ENCODE data around the gene MTG1. TPM values are rescaled to one million over a fixed set of nuclear protein-coding genes. Genes with fewer than 3 reads are reported as not detected.
A peak's percentile ranks its signal among the peaks of the same experiment; 100 is the strongest.
"Not testable (repeated sequence)": the region's sequence is repeated elsewhere in the genome, so short reads cannot be mapped to it uniquely, and the experiment has no call there.

MTG1 gene
- total RNA-seq, 2 donors from 2014 or later: 18.8 to 23.2 TPM

DNA sequence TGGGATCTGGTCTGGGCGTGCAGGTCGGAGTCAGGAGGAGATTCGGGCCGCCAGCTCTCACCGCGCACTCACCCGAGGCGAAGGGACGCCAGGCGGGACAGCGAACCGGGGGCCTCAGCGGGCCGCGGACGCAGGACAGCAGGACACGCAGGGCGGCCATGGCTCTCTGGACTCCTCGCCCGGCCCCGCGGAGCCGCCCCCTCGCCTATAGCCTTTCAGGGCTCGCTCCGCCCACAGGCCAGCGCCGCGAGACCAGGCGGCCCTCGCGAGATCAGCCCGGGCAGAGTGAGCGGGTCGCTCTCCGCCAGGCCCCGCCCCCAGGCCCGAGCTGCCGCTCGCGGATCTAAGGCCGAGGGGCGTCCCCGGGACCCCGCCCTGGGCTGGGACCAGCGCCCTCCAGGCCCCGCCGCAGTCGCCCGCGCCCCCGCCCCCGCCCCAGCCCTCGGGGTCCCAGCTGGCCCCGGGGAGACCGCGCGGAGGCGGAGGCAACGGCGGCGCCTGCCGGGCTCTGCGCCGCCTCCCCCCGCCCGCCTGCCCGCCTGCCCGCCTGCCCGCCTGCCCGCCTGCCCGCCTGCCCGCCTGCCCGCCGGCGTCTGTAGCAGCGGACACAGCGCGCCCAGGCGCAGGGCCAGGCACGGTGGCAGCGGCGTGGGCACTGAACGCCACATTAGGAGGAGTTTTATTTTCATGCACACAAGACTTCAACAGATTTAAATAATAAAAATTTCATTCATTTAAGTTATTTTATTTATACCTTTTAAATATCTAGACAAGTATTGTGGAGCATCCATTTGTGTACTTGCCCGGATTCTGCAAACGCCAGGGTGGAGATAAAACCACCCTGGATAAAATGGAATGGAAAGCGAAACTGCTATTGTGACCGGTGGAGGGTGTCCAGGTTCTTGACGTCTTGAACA lies 20.5 kb upstream of the MTG1 start, which contains the start of gene ECHS1:
Gene ECHS1 (minus strand): TSS at position 181 of the 917 bp plus-strand sequence. CDS start 21 bp downstream, at position 160.
- ATAC-seq (peak; percentile 98), DNase-seq (peak; percentile 97)
- intact Hi-C loops (cut with DNase I): no loop called here

- ATAC-seq (no peak), DNase-seq (no peak)
- intact Hi-C loops (cut with DNase I): no loop called here
Observed at GRCh38 chr10:133375357-133376115, 18.4 kb upstream of the MTG1 start.

DNA sequence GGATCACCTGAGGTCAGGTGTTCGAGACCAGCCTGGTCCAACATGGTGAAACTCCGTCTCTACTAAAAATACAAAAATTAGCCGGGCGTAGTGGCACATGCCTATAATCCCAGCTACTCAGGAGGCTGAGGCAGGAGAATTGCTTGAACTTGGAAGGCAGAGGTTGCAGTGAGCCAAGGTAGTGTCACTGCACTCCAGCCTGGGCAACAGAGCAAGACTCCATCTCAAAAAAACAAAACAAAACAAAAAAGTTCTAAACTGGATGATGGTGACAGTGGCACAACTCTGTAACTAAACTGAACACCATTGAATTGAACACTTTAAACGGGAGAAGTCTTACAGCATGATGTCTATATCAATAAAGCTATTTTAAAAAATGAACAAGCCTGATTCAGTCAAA lies 17.8 kb upstream of the MTG1 start:
- intact Hi-C loops (cut with DNase I); DNase-seq: not testable (repeated sequence)

GRCh38 chr10:133377025-133377817 lies 16.7 kb upstream of the MTG1 start:
- ATAC-seq (no peak), DNase-seq (no peak)
- intact Hi-C loops (cut with DNase I): no loop called here

More for the DNA sequence above, 17.8 kb upstream of the MTG1 start:
- not testable (repeated sequence) for ATAC-seq

GRCh38 chr10:133377818-133378250 lies 16.1 kb upstream of the MTG1 start:
- DNase-seq (no peak), ATAC-seq (peak; percentile 1 to 2)
- intact Hi-C loops (cut with DNase I): no loop called here

DNA sequence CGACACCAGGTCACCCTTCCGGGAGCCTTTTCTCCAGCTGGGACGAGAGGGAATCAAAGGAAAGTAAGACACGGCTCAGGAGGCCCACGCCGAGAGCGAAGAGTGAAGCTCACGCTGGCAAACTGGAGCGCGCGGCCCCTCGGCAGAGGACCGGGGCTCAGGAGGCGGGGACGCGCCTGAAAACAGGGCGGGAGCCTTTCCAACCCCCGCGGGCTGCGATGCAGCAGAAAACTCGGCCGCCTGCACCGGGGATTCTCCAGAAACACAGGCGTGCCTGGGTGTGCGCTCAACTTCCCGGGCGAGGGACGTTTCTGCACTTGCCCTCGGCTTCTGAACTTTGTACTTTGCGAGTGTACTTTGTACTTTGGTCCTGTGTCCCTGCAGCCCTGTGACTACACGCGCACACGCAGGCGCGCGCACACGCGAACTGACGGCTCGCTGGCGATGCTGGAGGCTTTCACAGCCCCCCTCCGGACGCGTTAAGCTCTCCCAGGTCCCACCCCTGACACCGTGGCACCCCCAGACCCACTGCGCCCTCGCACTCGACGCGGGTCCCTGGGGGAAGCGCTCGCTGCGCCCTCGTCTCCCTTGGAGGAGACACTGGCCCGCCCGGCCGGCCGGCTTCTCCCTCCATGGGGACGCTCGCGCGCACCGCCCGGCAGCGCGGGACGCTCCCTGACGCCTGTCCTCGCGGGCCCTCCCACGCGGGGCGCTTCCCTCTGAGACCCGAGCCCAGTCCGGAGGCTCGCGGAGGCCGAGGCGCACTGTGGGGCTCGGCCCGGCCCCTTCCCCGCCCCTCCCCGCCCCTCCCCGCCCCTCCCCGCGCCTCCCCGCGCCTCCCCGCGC lies 15.5 kb upstream of the MTG1 start:
- ATAC-seq (peak; percentile 86), DNase-seq (peak; percentile 74)
- intact Hi-C loops (cut with DNase I): no loop called here

DNA sequence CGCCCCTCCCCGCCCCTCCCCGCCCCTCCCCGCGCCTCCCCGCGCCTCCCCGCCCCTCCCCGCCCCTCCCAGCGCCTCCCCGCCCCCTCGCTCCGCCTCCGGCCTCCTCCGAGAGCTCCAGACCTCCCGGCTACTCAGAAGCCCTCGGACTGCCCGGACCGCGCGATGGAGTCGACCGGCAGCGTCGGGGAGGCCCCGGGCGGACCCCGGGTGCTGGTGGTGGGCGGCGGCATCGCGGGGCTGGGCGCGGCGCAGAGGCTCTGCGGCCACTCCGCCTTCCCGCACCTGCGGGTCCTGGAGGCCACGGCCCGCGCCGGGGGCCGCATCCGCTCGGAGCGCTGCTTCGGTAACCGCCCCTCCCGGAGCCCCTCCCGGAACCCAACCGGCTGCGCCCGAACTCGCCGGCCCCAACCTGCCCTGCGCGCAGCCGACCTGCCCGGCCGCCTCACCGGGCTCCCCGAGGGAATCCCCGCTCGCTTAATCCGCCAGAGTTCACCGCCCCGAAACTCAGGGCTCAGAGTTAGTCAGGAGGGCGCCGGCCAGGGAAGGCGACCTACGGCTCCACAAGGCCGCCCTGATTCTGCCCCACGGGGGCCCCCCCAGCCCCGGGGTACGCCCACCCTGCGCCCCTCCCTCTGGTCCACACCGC lies 14.7 kb upstream of the MTG1 start, which contains the start of gene PAOX:
Gene PAOX (plus strand): TSS at position 111 of the 649 bp plus-strand sequence. CDS start 55 bp downstream, at position 166.
- intact Hi-C loops (cut with DNase I): no loop called here
- DNase-seq: peak; percentile 79
- ATAC-seq: peak; percentile 72 to 73

DNA sequence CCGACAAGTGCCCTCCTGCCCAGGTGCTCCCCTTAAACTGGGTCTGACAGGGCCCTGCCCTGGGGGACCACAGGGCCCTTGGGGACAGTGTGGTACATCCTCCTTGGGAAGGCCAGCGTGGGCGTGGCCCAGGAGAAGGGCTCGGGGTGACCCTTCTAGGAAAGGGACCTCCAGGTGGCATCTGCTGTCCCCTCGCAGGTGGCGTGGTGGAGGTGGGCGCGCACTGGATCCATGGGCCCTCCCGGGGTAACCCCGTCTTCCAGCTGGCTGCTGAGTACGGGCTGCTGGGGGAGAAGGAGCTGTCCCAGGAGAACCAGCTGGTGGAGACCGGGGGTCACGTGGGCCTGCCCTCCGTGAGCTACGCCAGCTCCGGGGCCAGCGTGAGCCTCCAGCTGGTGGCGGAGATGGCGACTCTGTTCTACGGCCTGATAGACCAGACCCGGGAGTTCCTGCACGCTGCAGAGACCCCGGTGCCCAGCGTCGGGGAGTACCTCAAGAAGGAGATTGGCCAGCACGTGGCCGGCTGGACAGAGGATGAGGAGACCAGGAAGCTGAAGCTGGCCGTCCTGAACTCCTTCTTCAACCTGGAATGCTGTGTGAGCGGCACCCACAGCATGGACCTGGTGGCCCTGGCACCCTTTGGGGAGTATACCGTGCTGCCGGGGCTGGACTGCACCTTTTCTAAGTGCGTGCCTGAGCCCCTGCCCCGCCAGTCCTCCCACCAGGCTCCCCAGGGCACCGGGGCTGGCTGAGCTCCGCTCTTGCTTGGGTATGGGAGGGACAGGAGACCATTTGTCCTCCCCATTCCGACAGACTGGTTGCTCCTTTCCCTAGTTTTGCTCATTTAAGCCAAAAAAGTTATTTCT lies 13.9 kb upstream of the MTG1 start:
- ATAC-seq (peak in 1 of 2 donors; percentile 10), DNase-seq (peak; percentile 38)
- intact Hi-C loops (cut with DNase I): no loop called here

GRCh38 chr10:133381036-133381435 lies 12.9 kb upstream of the MTG1 start:
- ATAC-seq (no peak), DNase-seq (no peak)
- intact Hi-C loops (cut with DNase I): no loop called here

- DNase-seq: no peak
- intact Hi-C loops (cut with DNase I): no loop called here
- ATAC-seq: no peak
Observed at GRCh38 chr10:133383551-133383950, 10.4 kb upstream of the MTG1 start.

DNA sequence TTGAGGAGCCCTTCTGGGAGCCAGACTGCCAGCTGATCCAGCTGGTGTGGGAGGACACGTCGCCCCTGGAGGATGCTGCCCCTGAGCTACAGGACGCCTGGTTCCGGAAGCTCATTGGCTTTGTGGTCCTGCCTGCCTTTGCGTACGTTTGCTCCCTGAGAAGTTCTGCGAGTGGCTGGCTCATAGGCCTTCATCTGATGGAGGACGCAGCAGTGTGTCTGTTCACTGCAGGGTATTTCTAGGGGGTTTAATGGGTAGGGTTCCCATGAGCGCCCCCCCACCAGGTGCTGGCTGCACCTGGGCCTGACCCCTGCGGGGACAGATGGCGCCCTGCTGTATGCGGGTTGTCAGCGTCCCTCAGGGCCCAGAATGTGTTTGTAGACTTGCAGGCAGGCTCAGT lies 9.9 kb upstream of the MTG1 start:
- intact Hi-C loops (cut with DNase I): no loop called here
- ATAC-seq (no peak), DNase-seq (no peak)

- intact Hi-C loops (cut with DNase I): no loop called here
- no peak for ATAC-seq
- peak; percentile 7 for DNase-seq
Observed at GRCh38 chr10:133385214-133385613, 8.7 kb upstream of the MTG1 start.

- intact Hi-C loops (cut with DNase I); ATAC-seq; DNase-seq: not testable (repeated sequence)
Observed at GRCh38 chr10:133386951-133387350, 7.0 kb upstream of the MTG1 start.

DNA sequence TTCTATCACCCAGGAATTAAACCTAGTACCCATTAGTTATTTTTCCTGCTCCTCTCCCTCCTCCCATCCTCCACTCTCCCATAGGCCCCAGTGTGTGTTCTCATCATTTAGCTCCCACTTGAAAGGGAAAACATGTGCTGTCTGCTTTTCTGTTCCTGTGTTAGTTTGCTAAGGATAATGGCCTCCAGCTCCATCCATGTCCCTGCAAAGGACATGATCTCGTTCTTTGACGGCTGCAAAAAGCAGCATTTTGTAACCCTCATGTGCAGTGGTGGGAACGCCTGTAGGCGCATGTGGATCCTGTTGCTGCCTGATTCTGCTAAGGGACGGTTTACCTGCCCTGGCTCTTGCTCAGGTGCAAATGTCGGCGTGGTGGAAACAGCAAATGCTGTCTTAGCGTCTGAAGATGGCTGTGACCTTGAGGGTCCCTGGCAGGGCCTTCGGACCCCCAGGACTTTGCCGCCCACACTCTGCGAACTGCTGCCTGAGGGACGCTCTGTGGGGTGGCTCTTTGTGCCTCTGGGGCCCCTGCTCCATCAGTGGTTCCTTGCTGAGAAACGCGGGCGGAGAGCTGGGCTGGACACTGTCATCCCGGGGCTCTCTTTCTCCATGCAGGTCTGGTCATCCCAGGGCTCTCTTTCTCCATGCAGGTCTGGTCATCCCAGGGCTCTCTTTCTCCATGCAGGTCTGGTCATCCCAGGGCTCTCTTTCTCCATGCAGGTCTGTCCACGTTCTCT lies 5.6 kb upstream of the MTG1 start:
- no peak for ATAC-seq
- no peak for DNase-seq
- intact Hi-C loops (cut with DNase I): no loop called here

DNA sequence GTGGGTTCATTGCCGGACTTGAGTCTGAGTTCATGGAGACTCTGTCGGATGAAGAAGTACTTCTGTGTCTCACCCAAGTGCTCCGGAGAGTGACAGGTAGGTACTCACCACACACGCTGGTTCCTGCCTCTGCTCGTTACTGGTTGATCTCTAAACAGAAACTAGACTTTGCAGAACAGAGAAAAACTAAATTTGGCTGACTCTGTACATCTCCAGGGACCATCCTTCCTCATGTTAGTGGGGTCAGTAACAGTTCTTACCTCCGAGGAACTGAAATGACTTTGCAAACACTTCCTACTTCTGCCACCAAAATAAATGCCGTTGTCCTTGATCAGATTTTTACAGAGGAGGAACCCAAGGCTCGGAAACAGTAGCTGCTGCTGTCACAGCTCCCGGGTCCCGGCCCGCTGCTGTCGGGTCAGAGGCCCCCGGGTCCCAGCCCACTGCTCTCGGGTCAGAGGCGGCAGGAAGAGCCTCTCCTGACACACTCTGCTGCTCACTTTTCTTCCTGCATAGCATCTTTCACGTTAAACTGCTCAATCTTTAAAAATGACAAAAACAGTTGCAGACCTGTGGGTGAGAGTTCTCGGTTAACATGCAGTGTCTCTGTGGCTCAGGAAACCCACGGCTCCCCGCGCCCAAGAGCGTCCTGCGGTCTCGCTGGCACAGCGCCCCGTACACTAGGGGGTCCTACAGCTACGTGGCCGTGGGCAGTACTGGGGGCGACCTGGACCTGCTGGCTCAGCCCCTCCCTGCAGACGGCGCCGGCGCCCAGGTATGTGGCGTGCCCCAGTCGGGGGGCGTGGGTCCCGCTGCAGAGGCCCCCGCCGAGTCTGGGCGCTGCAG lies 4.8 kb upstream of the MTG1 start:
- ATAC-seq (no peak), DNase-seq (peak; percentile 46)
- intact Hi-C loops (cut with DNase I): no loop called here
